Measurements from ENCODE around the gene SP9.
"Not testable (repeated sequence)": the region's sequence is repeated elsewhere in the genome, so short reads cannot be mapped to it uniquely, and the experiment has no call there.

The SP9 gene

GRCh38 chr2:174344716-174345461 lies 10.1 kb downstream of the SP9 start:
- no peak for DNase-seq (ENCODE audit: low read depth in 4 of 4, low spot score in 1 of 4)

- DNase-seq (ENCODE audit: low read depth in 4 of 4, low spot score in 1 of 4): no peak
Measured at GRCh38 chr2:174350018-174350417, 15.3 kb downstream of the SP9 start.

- DNase-seq (ENCODE audit: low read depth in 4 of 4, low spot score in 1 of 4): no peak
Measured at GRCh38 chr2:174350593-174351181, 15.9 kb downstream of the SP9 start.

- DNase-seq (ENCODE audit: low read depth in 4 of 4, low spot score in 1 of 4): no peak
Measured at GRCh38 chr2:174353004-174353403, 18.2 kb downstream of the SP9 start.

GRCh38 chr2:174356347-174356746 lies 21.6 kb downstream of the SP9 start:
- no peak for DNase-seq (ENCODE audit: low read depth in 4 of 4, low spot score in 1 of 4)

- not testable (repeated sequence) for DNase-seq (ENCODE audit: low read depth in 4 of 4, low spot score in 1 of 4)
Measured at GRCh38 chr2:174359663-174360062, 24.9 kb downstream of the SP9 start.

- DNase-seq (ENCODE audit: low read depth in 4 of 4, low spot score in 1 of 4): no peak
Measured at GRCh38 chr2:174362949-174363348, 28.2 kb downstream of the SP9 start.

GRCh38 chr2:174363492-174364225 lies 28.9 kb downstream of the SP9 start:
- DNase-seq (ENCODE audit: low read depth in 4 of 4, low spot score in 1 of 4): not testable (repeated sequence)

GRCh38 chr2:174364628-174365027 lies 29.9 kb downstream of the SP9 start:
- no peak for DNase-seq (ENCODE audit: low read depth in 4 of 4, low spot score in 1 of 4)

- no peak for DNase-seq (ENCODE audit: low read depth in 4 of 4, low spot score in 1 of 4)
Measured at GRCh38 chr2:174365571-174365970, 30.8 kb downstream of the SP9 start.

- no peak for DNase-seq (ENCODE audit: low read depth in 4 of 4, low spot score in 1 of 4)
Measured at GRCh38 chr2:174368691-174369090, 33.9 kb downstream of the SP9 start.

- no peak for DNase-seq (ENCODE audit: low read depth in 4 of 4, low spot score in 1 of 4)
Measured at GRCh38 chr2:174376967-174377366, 42.2 kb downstream of the SP9 start.

GRCh38 chr2:174383796-174384195 lies 49.0 kb downstream of the SP9 start:
- DNase-seq (ENCODE audit: low read depth in 4 of 4, low spot score in 1 of 4): no peak

- DNase-seq (ENCODE audit: low read depth in 4 of 4, low spot score in 1 of 4): no peak
Measured at GRCh38 chr2:174385201-174385600, 50.4 kb downstream of the SP9 start.

All from stimulated activated CD4-positive, alpha-beta T cell treated with anti-CD3 and anti-CD28 coated beads, Interleukin-1b, Interleukin-23, amount 100 ng/mL, for 24 hours (primary cell).